Mucosa of descending colon (tissue), 3 donors: ENCODE results near the gene CFAP77. TPM values are rescaled to one million over a fixed set of nuclear protein-coding genes. Genes with fewer than 3 reads are reported as not detected.
"Not testable (repeated sequence)": the region's sequence is repeated elsewhere in the genome, so short reads cannot be mapped to it uniquely, and the experiment has no call there.

Experiments
- ATAC-seq: fragments of 200-7000 bp; cut with Tn5 transposase; one replicate; pipeline ENCODE4 v1.9.1; 2020; ENCODE audit warnings: mild to moderate bottlenecking, moderate library complexity
- DNase-seq, 3 donors: peaks; one replicate each; pipeline ENCODE4 v3.0.0-alpha.2; 2020
- H3K36me3 ChIP-seq: fragments of 200-600 bp; one replicate; pipeline ENCODE4 v1.8.0; 2021; ENCODE audit warnings: low read depth, mild to moderate bottlenecking
- H3K4me1 ChIP-seq: fragments of 200-600 bp; one replicate; pipeline ENCODE4 v1.8.0; 2021; ENCODE audit warnings: low read depth, mild to moderate bottlenecking
- H3K4me3 ChIP-seq: fragments of 200-600 bp; one replicate; pipeline ENCODE4 v1.8.0; 2021; ENCODE audit warnings: mild to moderate bottlenecking
- H3K9me3 ChIP-seq: fragments of 200-600 bp; one replicate; pipeline ENCODE4 v1.8.0; 2021; ENCODE audit warnings: mild to moderate bottlenecking
- intact Hi-C, 2 donors: fragments of 100-400 bp; cut with DNase I in 1 of 2; cut with micrococcal nuclease in 1 of 2; formaldehyde crosslinking; loops; one replicate each; pipeline versions ENCODE4 v1.11.0 to v1.11.1; 2022; cut with DNase I, micrococcal nuclease
- total RNA-seq, 3 donors: library from RNA; stranded (reverse); fragmentation: NEBNext Ultra II Directional in 2 of 3; extraction: Animal tissue kit (Norgen Biotek cat#: 25700) in 2 of 3; gene quantifications; one replicate each; pipeline versions ENCODE4 v1.2.1 to v1.2.4, GENCODE V29; 2021 to 2023
- TF ChIP-seq, protein P1 (sequence below): fragments of 200-600 bp; IDR thresholded peaks from one replicate; pipeline ENCODE4 v1.8.0; 2022; ENCODE audit warnings: antibody characterized with exemption, mild to moderate bottlenecking
- donor health status: DM: no; HTN: no; CAD: no; lungs with moderate emphysema.
- donor health status: DM: no; HTN: no; CAD: no.
- donor health status: DM: no; HTN: yes; CAD: no.

CFAP77 gene
- total RNA-seq, 3 donors from 2014 or later: not detected

DNA sequence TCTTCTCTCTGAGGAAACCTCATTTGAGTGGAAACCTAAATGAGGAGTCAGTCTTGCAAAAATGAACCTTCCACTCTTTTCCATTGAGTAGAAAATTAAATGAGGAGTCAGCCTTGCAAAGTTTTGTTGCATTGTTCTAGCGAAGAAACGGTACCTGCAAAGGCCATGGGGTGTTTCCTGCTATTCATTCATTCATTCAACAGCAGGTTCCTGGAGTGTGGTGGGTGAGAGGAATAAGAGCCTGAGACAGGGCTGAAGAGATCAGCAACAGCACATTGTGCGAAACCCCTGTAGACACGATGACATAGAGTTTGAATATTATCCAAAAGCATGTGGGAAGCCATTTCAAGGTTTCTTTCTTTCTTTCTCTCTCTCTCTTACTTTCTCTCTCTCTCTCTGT, 40.6 kb upstream of the CFAP77 start:
- H3K4me1 ChIP-seq: no peaks in the 10 kb centered on the region
- DNase-seq: no peak
- no peak overlapping the region for H3K4me3 ChIP-seq
- intact Hi-C loops: no loop called here
- ATAC-seq: no peak
- TF ChIP-seq, protein P1, sequence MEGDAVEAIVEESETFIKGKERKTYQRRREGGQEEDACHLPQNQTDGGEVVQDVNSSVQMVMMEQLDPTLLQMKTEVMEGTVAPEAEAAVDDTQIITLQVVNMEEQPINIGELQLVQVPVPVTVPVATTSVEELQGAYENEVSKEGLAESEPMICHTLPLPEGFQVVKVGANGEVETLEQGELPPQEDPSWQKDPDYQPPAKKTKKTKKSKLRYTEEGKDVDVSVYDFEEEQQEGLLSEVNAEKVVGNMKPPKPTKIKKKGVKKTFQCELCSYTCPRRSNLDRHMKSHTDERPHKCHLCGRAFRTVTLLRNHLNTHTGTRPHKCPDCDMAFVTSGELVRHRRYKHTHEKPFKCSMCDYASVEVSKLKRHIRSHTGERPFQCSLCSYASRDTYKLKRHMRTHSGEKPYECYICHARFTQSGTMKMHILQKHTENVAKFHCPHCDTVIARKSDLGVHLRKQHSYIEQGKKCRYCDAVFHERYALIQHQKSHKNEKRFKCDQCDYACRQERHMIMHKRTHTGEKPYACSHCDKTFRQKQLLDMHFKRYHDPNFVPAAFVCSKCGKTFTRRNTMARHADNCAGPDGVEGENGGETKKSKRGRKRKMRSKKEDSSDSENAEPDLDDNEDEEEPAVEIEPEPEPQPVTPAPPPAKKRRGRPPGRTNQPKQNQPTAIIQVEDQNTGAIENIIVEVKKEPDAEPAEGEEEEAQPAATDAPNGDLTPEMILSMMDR: no peak
- H3K36me3 ChIP-seq: no peaks in the 10 kb centered on the region
- no peaks in the 10 kb centered on the region for H3K9me3 ChIP-seq

DNA sequence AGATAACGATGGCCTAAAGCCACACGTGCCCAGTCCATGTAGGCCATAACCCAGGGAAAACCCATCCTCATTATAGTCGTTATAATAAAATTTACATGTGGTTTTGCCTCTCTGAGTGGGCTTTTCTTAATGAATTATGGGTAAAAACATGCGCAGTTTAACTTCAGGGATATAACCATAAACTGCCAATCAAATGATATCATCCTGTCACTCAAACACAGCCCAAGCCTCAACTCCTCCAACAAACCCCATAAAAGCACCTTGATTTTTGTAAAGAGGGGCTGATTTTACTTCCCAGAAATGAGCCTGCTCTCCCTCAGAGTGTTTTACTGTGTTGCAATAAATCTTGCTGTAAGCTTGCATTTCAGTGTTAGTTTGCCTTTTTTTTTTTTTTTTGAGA, 39.4 kb upstream of the CFAP77 start:
- Histone ChIP-seq H3K36me3 (no peaks in the 10 kb centered on the region), H3K4me3 (no peak overlapping the region), H3K9me3 (no peaks in the 10 kb centered on the region), H3K4me1 (no peaks in the 10 kb centered on the region)
- intact Hi-C loops: no loop called here
- ATAC-seq (no peak), DNase-seq (no peak)
- TF ChIP-seq, protein P1: no peak

DNA sequence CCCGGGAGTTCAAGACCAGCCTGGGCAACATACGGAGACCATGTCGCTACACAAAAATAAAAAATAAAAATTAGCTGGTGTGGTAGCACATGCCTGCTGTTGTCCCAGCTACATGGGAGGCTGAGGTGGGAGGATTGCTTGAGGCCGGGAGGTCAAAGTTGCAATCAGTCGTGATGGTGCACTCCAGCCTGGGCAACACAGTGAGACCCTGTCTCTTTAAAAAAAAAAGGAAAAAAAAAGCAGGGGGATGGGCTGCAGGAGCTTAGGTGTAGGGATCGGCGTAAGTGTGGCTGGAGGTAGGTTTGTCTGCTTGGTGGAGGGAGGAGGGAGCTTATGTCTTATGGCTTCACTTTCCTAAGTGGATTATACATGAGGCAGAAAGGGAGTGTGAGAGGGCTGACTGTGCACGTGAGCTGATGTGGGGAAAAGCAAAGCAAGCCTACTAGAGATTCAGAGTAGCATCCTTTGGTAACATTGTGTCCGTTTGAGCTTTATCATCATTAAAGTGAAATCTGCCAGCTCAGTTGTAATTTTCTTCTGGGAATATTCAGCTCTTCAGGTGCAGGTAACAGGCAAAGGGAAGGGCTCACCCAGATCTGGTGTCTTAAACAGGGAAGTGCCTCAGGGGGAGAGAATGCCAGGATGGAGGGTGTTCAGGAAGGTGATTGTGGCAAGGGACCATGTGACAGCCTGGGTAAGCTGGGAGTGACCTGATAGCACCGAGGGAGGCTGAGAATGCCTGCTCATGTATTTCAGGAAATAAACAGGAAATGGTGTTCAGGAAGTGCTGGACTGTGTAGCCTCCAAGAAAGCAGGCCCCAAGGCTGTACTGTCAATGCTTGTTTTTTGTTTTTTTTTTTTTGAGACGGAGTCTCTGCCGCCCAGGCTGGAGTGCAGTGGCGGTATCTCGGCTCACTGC, 37.6 kb upstream of the CFAP77 start:
- intact Hi-C loops: no loop called here
- ATAC-seq: peak; percentile 83
- Histone ChIP-seq H3K4me1 (no peaks in the 10 kb centered on the region), H3K9me3 (no peaks in the 10 kb centered on the region), H3K36me3 (no peaks in the 10 kb centered on the region), H3K4me3 (no peak overlapping the region)
- DNase-seq: peak in 1 of 3 donors; percentile 45
- TF ChIP-seq, protein P1: no peak

DNA sequence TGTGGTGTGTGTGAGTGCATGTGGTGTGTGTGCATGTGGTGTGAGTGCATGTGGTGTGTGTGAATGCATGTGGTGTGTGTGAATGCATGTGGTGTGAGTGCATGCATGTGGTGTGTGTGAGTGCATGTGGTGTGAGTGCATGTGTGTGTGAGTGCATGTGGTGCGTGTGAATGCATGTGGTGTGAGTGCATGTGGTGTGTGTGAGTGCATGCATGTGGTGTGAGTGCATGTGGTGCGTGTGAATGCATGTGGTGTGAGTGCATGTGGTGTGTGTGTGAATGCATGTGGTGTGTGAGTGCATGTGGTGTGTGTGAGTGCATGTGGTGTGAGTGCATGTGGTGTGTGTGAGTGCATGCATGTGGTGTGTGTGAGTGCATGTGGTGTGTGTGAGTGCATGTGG, 32.2 kb upstream of the CFAP77 start:
- H3K9me3 ChIP-seq, intact Hi-C loops, ATAC-seq, H3K4me1 ChIP-seq, H3K4me3 ChIP-seq, H3K36me3 ChIP-seq, DNase-seq: not testable (repeated sequence)

DNA sequence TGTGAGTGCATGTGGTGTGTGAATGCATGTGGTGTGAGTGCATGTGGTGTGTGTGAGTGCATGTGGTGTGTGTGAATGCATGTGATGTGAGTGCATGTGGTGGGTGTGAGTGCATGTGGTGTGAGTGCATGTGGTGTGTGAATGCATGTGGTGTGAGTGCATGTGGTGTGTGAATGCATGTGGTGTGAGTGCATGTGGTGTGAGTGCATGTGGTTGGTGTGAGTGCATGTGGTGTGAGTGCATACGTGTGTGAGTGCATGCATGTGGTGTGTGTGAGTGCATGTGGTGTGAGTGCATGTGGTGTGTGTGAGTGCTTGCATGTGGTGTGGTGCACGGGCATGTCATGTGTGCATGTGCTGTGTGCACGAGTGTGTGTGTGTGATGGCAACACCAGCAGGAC, 31.6 kb upstream of the CFAP77 start:
- intact Hi-C loops, H3K4me3 ChIP-seq, ATAC-seq, H3K36me3 ChIP-seq, H3K9me3 ChIP-seq, DNase-seq, H3K4me1 ChIP-seq: not testable (repeated sequence)

DNA sequence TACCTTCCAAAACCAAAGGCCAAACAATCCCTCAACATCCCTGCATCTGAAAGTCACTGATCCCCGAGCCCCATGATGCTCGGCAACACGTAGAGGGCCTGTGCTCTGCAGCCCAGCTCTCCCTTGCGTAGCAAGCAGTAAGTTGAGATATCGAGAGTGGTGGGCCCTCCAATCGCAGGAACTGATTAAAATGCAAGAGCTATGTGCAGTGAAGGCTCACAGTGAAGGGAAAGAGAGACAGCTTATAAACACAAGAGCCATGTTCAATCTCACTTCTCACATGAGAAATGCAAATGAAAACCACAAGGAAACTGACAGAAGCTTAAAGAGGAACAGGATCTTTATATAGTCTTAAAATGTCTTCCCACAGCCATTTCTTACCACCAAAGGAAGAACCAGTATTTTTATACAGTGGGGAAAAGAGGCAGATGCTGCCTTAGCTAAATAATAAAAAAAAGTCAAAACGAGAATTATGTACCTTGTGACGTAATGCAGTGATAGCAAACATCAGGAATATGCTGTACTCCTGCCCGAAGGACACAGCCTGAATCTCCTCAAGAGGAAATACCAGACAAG, 28.0 kb upstream of the CFAP77 start:
- TF ChIP-seq, protein P1: no peak
- DNase-seq: no peak
- no peak overlapping the region for H3K4me3 ChIP-seq
- intact Hi-C loops: no loop called here
- no peaks in the 10 kb centered on the region for H3K4me1 ChIP-seq
- peak; percentile 52 for ATAC-seq
- H3K9me3 ChIP-seq: no peaks in the 10 kb centered on the region
- H3K36me3 ChIP-seq: peaks cover 13% of the 10 kb centered on the region
